Hematopoietic multipotent progenitor cell treated with erythropoietin and hydrocortisone succinate and interleukin-3 and kit ligand, for 6 days (in vitro differentiated cells): ENCODE measurements around the gene FECH.
A peak's percentile ranks its signal among the peaks of the same experiment; 100 is the strongest.
"Not testable (repeated sequence)": the region's sequence is repeated elsewhere in the genome, so short reads cannot be mapped to it uniquely, and the experiment has no call there.

Source experiments
- DNase-seq: peaks from one replicate; pipeline ENCODE4 v3.0.0-alpha.2; 2015

The FECH gene

GRCh38 chr18:57586251-57587049, at the start of gene FECH:
FECH (minus strand) TSS chr18:57586702; CDS start chr18:57586620, 82 bp downstream.
- peak; percentile 84 for DNase-seq

- DNase-seq, result no peak
Observed at GRCh38 chr18:57635003-57635822, 48.7 kb upstream of the FECH start.

- DNase-seq, result no peak
Observed at GRCh38 chr18:57631697-57632096, 45.2 kb upstream of the FECH start.

GRCh38 chr18:57630754-57631595, 44.5 kb upstream of the FECH start:
- no peak for DNase-seq

- peak; percentile 97 for DNase-seq
Observed at GRCh38 chr18:57630002-57630753, 43.7 kb upstream of the FECH start.

- DNase-seq, result no peak
Observed at GRCh38 chr18:57629422-57629821, 42.9 kb upstream of the FECH start.

GRCh38 chr18:57627488-57627887, 41.0 kb upstream of the FECH start:
- DNase-seq, result no peak

GRCh38 chr18:57624988-57625387, 38.5 kb upstream of the FECH start:
- no peak for DNase-seq

GRCh38 chr18:57621246-57621604, 34.7 kb upstream of the FECH start:
- no peak for DNase-seq

GRCh38 chr18:57619876-57620275, 33.4 kb upstream of the FECH start:
- DNase-seq, result no peak

GRCh38 chr18:57618910-57619309, 32.4 kb upstream of the FECH start:
- DNase-seq, result no peak

- peak; percentile 68 for DNase-seq
Observed at GRCh38 chr18:57603871-57604270, 17.4 kb upstream of the FECH start.

GRCh38 chr18:57595347-57595746, 8.8 kb upstream of the FECH start:
- DNase-seq, result no peak

- DNase-seq, result not testable (repeated sequence)
Observed at GRCh38 chr18:57592716-57593115, 6.2 kb upstream of the FECH start.

- DNase-seq, result peak; percentile 83
Observed at GRCh38 chr18:57589161-57589560, 2.7 kb upstream of the FECH start.

GRCh38 chr18:57587098-57587661, 678 bp upstream of the FECH start:
- DNase-seq, result no peak

- DNase-seq, result no peak
Observed at GRCh38 chr18:57585855-57586250, 649 bp downstream of the FECH start.

GRCh38 chr18:57585421-57585820, 1.1 kb downstream of the FECH start:
- DNase-seq, result peak; percentile 26

GRCh38 chr18:57584444-57584843, 2.1 kb downstream of the FECH start:
- no peak for DNase-seq

- DNase-seq, result peak; percentile 96
Observed at GRCh38 chr18:57583297-57583835, 3.1 kb downstream of the FECH start.

GRCh38 chr18:57581301-57581934, 5.1 kb downstream of the FECH start:
- peak; percentile 75 for DNase-seq
